NCI-H146 (cell line): Measurements from ENCODE around the gene SRF.

Experiments
- DNase-seq: peaks from one replicate; lab custom pipeline; 2025; lab: John Stamatoyannopoulos, UW

SRF gene

DNA sequence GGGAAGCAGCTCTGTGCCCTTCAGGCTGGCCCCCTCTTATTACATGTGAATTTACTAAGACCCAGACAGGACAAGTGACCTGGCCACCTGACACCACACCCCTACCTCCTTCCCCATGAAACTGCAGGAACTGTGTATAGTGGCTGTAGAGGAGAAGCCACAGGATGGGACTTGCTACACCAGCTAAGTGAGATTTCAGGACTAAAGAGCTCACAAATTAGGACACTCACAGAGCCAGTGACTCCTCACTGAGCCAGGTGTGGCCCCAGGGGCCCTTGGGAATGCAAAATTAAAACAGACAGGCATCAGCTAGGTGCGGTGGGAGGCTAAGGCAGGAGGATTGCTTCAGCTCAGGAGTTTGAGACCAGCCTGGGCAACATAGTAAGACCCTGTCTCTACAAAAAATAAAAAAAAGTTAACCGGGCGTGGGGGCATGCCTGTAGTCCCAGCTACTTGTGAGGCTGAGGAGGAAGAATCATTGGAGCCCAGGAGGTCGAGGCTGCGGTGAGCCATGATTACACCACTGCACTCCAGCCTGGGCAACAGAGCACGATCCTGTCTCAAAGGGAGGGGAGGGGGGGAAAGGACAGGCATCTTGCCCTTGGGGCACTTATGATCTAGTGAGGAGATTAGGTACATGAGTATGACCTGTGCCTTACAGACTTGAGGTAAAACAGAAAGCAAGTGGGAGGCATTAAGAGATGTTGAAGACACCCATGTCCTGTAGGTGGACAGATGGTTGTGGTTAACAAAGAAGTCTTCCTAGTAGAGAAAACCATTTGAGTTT lies 23.2 kb upstream of the SRF start:
- no peak for DNase-seq

DNA sequence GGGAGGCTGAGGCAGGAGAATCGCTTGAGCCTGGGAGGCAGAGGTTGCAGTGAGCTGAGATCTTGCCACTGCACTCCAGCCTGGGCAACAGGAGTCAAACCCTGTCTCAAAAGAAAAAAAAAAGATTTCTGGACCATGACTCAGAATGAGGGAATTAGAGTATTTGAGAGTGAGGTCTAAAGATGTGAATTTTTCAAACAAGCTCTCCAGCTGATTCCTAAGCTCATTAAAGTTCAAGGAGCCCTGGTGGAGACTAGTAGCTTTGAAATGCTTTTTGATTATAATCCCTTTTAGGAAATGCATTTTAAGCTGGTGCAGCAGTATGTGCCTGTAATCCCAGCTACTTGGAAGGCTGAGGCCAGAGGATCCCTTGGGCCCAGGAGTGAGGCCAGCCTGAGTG lies 21.8 kb upstream of the SRF start:
- DNase-seq: no peak

DNA sequence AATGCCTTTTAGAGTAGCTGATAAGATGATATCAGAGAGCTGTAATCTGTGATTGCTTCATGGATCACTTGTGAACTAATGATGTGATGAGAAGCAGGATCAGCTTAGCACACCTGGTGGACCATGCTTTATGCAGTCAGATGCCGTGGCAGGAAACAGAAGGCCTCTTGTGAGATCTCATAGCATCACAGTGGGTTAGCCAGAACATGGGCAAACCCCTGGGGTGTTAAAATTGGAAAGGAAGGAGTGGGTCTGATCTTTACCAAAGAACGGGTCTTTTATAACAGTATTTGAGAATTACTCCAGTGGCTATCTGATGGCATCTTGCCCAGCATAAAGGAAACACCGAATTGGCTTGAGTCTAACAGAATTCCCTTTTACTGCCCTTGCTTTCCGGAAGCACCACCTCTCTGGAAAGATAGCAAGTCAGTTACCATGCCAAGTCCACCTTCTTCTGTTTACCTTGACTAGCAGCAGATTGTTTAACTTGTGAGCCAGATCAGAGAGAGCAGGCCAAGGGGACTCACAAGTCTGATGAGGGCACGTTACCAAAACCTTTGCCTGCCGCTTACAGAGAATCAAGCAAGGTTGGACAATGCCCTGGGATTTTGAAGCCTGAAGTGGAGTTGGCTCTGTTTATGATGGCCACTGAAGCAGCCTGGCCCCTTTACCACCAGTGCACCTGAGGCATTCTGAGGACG lies 20.9 kb upstream of the SRF start:
- DNase-seq: no peak

DNA sequence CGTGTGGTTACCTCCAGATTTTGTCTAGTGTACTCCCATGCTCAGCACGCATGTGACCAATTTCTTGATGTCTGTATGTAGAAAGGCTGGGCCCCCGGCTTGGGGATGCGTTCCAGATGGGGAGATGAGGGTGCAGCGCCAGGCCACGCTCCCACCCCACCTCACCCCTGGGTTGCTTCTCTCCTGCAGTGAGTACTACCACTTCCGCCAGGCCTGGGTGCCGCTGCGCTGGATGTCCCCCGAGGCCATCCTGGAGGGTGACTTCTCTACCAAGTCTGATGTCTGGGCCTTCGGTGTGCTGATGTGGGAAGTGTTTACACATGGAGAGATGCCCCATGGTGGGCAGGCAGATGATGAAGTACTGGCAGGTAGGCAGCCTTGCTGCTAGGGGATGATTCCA lies 11.5 kb upstream of the SRF start:
- DNase-seq: no peak

DNA sequence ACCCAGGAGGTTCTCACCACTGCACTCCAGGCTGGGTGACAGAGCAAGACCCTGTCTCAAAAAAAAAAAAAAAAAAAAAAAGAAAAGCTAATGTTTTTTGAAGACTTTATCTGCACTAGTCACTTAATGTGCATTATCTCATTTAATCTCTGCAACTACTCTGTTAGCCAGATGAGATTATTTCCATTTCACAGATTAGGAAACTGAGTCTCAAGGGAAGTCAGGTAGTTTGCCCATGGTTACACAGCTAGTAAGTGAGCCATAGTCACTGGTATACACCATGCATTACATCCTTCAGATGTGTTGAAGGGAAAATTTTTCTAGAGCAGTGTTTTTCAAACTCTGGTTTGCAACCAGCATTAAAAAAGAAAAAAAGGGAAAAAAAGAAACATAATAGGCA lies 7.2 kb upstream of the SRF start:
- DNase-seq: no peak

DNA sequence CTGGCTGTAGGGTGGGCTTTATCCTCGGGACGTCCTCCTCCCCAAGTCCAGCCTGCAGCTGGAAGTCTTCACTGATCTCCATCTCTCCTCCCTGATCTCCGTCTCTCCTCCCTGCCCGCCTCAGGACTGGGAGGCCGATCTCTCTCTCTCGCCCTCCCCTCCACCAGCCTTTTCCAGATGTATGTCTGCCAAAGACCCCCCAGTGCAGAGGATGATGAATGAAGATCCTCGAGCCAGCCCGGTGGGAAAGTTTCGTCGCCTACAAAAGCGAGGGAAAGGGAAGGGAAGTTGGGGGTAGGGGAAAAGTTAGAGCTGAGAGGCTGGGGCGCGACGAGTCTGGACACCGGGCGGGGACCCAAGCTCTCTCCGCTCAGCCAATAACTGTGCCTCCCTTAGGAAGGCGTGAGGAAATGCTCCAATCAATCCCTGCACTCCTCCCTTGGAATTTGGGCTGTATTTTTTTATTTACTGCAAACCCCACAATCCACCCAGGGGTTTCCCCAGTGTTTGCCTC lies 595 bp upstream of the SRF start:
- peak; percentile 92 for DNase-seq

DNA sequence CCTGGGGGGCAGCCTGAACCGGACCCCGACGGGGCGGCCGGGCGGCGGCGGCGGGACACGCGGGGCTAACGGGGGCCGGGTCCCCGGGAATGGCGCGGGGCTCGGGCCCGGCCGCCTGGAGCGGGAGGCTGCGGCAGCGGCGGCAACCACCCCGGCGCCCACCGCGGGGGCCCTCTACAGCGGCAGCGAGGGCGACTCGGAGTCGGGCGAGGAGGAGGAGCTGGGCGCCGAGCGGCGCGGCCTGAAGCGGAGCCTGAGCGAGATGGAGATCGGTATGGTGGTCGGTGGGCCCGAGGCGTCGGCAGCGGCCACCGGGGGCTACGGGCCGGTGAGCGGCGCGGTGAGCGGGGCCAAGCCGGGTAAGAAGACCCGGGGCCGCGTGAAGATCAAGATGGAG lies 636 bp downstream of the SRF start:
- DNase-seq: no peak

DNA sequence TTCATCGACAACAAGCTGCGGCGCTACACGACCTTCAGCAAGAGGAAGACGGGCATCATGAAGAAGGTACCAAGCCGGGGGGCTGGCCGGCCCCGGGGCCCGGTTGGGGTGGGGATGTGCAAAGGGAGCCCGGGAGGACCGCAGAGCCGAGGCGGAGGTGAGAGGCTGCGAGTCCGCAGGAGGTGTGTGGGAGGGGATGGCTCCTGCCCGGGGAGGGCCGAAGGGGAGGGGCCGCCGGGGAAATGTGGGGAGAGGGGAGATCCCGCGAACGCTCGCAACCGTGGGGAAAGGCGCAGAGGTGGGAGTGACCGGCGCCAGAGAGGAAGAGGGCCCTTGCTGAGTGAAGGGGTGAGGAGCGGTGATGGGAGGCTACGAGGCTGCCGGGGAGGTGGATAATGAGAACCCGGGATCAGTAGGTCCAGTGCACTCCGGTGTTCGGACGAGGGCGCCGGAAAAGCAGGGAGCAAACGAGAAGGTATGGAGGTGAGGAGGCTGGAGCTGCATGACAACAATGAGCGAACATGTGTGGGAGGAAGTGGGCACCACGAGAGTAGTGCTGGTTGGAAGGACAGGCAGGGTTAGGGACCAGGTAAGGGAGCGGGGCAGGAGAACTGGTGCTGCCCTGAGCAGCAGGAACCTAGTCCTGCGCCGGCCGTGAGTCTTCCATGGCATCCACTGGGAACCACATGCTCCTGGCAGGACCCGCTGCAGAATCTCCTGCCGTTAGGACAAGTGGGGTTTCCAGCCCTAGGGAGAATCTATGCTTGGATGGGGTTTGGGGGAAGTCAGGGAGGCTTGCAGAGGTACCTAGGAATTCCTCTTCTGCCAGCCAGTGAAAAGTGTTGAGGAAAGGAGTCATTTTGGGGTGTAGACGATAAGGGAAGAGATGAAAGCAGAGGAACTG lies 1.3 kb downstream of the SRF start:
- DNase-seq: peak; percentile 76

DNA sequence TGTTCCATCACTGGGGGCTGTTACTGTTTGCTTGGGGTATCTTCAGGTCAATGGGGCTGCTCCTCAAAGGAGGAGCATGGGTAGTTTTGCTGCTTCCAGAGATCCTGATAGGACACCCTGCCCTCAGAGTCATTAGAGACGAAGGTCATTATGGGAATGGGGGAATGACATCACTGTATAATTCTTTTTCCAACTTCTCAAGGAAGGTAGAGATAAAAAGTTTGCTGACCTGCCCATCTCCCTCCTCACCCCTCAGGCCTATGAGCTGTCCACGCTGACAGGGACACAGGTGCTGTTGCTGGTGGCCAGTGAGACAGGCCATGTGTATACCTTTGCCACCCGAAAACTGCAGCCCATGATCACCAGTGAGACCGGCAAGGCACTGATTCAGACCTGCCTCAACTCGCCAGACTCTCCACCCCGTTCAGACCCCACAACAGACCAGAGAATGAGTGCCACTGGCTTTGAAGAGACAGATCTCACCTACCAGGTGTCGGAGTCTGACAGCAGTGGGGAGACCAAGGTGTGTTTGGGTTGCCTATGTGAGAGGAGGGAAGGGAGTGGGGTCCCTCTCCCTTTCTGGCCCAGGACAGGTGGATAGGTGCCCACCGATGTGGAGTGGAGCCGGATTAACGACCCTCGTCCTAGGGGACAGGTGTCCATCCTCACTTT lies 2.7 kb downstream of the SRF start:
- DNase-seq: no peak

DNA sequence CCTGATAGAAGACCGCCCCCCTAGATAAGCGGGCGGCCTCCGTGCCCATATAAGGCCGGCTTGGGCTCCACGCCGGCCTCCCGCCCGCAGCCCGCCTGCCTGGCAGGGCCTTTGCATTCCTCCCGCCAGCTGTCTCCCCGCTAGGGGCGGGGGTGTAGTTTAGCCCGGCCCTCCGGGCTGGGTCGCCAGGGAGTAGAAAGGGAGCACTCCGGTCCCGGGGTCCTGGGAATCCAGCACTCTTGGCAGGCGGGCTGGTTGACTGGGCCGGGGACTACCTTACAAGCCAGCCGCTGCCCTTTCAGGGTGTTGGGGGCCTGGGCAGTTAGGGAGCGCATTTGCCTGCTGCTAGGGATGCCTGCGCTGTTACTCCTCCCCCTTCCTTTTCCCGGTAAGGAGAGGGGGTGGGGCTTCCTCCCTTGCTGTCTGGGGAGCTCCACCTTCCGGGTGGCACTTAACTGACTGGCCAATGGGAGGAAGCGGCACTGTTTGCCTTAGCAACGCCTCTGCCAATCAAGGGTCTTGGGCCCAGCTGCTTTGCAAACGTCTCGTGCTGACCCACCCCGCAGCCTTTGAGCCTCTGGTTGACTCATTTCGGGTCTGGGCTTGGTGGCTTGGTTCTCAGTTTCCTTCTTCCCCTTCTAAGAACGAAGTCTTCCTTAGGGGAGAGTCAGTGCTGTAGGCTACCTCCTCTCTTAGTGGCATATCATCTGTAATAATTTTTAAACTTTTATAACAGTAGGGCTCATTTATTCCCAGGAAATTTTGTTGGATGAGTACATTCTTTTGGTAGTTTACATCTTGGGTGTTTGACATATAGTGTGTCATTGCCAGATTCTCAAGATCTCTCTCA lies 3.4 kb downstream of the SRF start:
- peak; percentile 99 for DNase-seq

DNA sequence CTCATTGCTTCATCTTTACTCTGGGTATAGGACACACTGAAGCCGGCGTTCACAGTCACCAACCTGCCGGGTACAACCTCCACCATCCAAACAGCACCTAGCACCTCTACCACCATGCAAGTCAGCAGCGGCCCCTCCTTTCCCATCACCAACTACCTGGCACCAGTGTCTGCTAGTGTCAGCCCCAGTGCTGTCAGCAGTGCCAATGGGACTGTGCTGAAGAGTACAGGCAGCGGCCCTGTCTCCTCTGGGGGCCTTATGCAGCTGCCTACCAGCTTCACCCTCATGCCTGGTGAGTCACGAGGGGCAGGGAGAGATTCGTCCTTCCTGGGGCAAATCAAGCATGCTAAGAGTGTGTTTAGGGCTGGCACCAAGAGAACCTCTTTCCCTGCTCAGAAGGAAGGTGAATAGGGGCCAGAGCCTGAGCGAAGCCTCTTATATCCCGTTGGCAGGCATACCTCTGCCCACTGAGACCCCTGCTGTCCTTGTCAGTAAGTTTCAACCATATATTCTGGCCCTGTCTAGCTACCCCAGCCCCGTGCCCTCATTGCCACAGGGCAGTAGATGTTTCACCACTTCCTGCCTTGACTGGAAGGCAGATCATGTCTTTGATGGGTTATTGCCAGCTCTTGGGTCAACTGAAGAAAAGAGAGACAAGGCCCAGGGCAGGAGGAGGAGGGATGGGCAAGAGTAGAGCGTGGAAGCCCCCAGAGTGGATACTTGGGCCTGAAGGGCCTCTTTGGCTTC lies 4.8 kb downstream of the SRF start:
- no peak for DNase-seq

DNA sequence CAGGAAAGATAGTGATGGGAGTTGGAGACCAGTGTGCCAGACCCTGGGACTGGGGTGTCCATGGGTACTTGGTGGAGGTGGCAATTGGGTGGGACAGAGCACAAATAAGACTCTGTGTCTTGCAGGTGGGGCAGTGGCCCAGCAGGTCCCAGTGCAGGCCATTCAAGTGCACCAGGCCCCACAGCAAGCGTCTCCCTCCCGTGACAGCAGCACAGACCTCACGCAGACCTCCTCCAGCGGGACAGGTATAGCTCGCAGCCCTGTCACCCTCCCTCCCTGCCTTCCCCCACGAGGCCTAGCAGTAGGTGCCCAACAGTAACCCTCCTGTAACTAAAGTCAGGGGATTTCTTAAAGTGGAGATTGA lies 5.3 kb downstream of the SRF start:
- no peak for DNase-seq

DNA sequence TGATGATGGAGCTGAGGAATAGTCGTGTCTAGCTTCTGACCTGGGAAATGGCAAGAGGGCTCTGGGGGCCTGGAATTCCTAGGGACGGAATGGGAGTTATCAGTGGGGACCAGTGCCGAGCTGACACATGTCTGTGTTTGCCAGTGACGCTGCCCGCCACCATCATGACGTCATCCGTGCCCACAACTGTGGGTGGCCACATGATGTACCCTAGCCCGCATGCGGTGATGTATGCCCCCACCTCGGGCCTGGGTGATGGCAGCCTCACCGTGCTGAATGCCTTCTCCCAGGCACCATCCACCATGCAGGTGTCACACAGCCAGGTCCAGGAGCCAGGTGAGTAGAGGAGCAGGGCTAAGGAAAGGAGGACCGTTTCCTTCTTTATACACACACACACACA lies 7.1 kb downstream of the SRF start:
- no peak for DNase-seq

DNA sequence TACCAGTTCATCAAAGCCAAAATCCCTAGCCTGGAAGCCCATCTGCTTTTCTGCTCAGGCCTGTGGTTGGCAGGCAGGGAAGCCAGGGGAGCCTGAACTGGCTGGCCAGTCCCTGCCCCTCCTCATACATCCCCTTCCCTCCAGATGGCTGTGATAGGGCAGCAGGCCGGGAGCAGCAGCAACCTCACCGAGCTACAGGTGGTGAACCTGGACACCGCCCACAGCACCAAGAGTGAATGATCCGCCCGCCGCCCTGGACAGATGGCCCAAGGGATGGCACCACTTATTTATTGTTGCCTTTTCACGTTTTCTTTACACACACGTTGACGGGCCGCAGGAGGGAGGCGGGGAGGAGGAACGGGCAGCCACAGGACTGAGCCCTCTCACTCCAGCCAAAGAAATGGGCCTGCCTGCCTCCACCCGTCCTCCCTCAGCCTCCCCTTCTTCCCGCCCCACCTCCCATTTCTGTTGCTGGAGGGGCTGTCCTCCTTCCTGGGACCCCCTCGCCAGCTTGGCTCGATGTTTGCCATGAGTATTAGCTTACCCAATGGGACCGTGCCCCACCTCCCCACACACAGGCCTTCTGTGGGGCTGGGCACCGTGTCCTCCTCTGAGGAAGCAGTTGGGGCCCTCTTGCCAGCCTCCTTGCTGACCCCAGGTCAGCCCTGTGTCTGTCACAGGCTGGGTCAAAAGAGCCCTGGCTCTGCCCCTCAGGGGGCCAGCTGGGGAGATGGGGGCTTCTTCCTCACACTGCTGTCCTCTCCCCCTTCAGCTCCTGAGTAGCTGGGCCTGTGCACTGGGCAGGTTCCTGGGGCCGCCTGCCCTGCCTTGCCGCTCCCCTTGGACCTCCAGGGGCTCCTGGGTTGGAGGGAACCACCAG lies 8.1 kb downstream of the SRF start:
- DNase-seq: no peak

DNA sequence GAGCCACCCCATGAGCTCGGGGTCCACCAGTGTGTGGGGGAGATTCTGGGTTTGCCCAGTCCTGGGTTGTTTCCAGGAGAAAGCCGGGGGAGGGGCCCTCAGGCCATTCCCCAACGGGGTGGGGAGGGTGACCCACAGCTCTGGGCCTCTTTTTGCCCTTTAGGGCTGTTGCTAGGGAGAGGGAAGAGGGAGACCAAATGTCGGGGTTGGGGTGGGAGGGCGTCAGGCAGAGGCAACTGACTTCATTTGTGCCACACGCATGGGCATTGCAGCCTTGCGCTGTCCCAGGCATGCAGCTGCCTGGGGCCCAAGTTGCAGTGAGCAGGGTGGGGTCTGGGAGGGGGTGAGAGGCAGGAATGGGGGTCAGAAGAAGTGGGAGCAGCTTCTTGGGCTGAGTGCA lies 9.0 kb downstream of the SRF start:
- DNase-seq: no peak

DNA sequence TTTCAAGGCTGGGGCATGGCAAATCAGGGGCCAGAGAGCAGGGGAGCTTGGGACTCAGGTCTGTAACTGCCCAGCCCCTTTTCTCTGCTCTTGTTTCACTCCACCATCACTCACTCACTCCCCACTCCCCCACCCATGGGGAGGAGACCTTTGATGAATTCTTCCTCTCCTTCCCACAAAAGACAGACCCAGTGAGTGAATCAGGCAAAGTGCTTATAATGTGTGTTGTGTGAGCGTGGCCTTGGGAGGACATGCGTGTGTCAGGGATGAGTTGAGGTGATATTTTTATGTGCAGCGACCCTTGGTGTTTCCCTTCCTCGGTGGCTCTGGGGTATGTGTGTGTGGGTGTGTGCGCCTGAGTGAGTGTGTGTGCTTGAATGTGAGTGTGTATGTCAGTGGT lies 9.9 kb downstream of the SRF start:
- DNase-seq: no peak

DNA sequence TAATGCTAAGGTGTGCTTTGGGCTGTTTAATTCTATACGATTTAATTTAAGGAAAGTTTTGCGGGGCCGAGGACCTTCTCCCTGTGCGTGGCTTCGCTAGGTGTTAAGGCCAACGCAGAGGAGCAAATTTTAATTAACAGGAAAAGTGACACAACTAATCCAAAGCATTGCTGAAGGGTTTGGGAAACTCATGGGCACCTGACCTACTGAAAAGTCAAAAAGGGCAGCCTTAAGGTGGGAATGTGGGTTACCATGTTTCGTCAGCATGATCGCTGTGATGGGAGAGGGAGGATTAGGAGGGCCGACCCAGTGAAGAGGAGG lies 10.5 kb downstream of the SRF start:
- no peak for DNase-seq

DNA sequence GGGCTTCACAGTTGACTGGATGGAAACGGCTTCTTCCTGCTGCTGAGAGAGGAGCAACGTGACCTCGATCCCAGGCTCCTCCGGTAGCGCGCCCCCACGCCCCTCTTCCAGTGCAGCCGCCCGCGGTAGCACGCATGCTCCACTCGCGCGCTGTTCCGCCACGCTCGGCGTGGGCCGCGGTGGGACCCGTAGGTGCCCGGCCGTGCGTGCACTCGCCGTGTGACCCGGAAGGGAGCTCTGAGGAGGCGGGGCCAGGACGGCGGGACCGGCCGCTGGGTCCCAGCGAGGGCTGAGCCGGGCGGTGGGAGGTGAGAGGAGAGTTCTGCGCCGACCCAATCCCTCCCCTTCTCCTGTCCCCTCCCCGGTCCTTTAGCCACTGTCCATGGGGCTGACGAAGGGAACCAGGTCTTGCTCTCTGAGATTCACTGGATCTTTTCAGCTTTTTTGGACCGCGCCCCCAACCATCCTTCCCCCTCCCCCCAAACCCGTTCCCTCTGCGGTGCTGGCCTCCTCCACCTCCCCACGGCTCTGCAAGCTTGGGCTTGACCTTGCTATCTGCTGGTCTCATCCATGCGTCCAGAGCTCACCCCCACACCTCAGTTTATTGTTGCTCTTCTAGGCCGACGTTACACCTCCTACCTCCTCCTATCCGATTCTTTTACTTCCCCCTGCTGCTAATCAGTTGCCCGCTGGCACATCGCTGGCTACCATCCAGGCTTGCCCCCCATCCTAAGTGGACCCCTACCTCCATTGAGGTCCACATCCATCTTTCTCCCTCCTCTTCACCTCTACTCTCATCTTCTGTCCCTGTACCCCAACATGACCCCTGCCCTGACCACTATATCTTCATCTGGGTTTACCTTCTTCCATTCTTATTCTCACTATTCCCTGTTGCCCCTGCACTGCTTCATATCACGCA lies 11.1 kb downstream of the SRF start, which contains the start of gene CUL9:
TSS of gene CUL9 (plus strand) at position 255 of the 919 bp plus-strand sequence. CDS start 2,115 bp downstream, outside the sequence.
- peak; percentile 90 for DNase-seq
